ENCODE results near the gene CUEDC1.

DNA sequence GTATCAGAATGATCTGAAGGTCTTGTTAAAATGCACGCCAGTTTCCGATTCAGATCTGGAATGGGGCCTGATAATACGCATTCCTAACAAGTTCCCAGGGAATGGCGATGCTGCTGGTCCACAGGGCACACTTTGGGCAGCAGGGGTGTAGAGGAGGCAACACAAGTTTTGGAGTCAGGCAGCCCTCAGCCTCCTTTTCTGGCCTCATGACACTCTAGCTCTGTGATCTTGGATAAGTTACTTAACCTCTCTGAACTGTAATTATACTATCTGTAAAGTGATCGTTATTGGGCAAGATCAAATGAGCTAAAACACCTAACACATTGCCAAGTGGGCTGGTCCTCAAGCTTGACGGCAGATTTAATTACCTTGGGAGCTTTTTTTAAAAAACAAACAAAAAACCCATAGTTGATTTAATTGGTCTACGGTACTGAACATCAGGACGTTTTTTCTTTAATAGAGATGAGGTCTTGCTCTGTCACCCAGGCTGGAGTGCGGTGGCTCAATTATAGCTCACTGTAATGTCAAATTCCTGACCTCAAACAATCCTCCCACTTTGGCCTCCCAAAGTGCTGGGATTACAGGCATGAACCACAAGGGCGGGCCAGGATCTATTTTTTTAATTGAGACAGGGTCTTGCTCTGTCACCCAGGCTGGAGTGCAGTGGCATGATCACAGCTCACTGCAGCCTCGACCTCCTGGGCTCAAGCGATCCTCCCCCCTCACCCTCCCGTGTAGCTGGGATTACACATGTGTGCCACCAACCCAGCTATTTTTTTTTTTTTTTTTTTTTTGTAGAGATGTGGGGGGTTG, 95.4 kb downstream of the CUEDC1 start:
- no peak for TF ChIP-seq POLR2A (IDR thresholded peaks at IDR 0.05; ENCODE audit: low read length)
- TF ChIP-seq GATA1 (IDR thresholded peaks at IDR 0.05; ENCODE audit: low read depth, low read length): no peak
